ENCODE data around the gene CCIN.

- TF ChIP-seq CTCF (IDR thresholded peaks at IDR 0.05) = no peak
- no peak for TF ChIP-seq MAX (IDR thresholded peaks at IDR 0.05; ENCODE audit: low read depth)
- TF ChIP-seq ELF1 (IDR thresholded peaks at IDR 0.05) = no peak
- TF ChIP-seq POLR2AphosphoS5 (IDR thresholded peaks at IDR 0.05; ENCODE audit: low read depth, low read length) = no peak
- TF ChIP-seq REST (IDR thresholded peaks at IDR 0.05; ENCODE audit: low read depth, low read length) = no peak
These were observed 41.4 kb upstream of the CCIN start for GRCh38 chr9:36127652-36128244.

Measured in SK-N-SH (cell line).